CD4-positive, CD25-positive, alpha-beta regulatory T cell (primary cell): ENCODE measurements around the gene CCT8L2. TPM values are rescaled to one million over a fixed set of nuclear protein-coding genes. Genes with fewer than 3 reads are reported as not detected.
"Not testable (repeated sequence)": the region's sequence is repeated elsewhere in the genome, so short reads cannot be mapped to it uniquely, and the experiment has no call there.

ENCODE experiments used
- ATAC-seq, 2 donors: fragments of 150-1000 bp; cut with Tn5 transposase; one replicate each; pipeline ENCODE4 v1.10.0; 2021; ENCODE audit warnings: low read depth in 2 of 2, moderate number of reproducible peaks in 2 of 2, moderate library complexity in 1 of 2
- DNase-seq, 3 donors: peaks; one replicate each; pipeline versions ENCODE4 v3.0.0 to v3.0.0-alpha.2; 2012 to 2022; ENCODE audit warnings: mixed read lengths in 1 of 3
- H3K27ac ChIP-seq: one replicate; pipeline ENCODE4 v1.7.0; 2013; ENCODE audit warnings: mild to moderate bottlenecking, low read length; ENCODE audit not compliant: insufficient read depth, poor library complexity, severe bottlenecking
- H3K27me3 ChIP-seq: one replicate; pipeline ENCODE4 v1.7.0; 2013; ENCODE audit warnings: low read length; ENCODE audit not compliant: control insufficient read depth, insufficient read depth
- H3K36me3 ChIP-seq: one replicate; pipeline ENCODE4 v1.7.0; 2013; ENCODE audit warnings: mild to moderate bottlenecking, low read length, moderate library complexity; ENCODE audit not compliant: control insufficient read depth, insufficient read depth
- H3K4me1 ChIP-seq: 2 replicates; pipeline ENCODE4 v1.7.0; 2013; ENCODE audit warnings: mild to moderate bottlenecking, low read length; ENCODE audit not compliant: insufficient read depth, control insufficient read depth, poor library complexity, severe bottlenecking
- H3K4me3 ChIP-seq: one replicate; pipeline ENCODE4 v1.7.0; 2013; ENCODE audit warnings: low read depth, mild to moderate bottlenecking, low read length, moderate library complexity
- H3K9me3 ChIP-seq, 2 experiments: 1 replicate in 1 of 2; 2 replicates in 1 of 2; pipeline ENCODE4 v1.7.0; 2013; ENCODE audit warnings: low read length in 2 of 2, mild to moderate bottlenecking in 1 of 2, moderate library complexity in 1 of 2; ENCODE audit not compliant: control insufficient read depth in 2 of 2
- H3K27ac Mint-ChIP-seq, 3 donors: one replicate each; pipeline ENCODE4 v1.8.0; 2020 to 2022; ENCODE audit warnings: mild to moderate bottlenecking in 3 of 3, mixed read lengths in 3 of 3, moderate library complexity in 2 of 3
- H3K27me3 Mint-ChIP-seq: one replicate; pipeline ENCODE4 v1.8.0; 2022; ENCODE audit warnings: mild to moderate bottlenecking, mixed read lengths
- H3K36me3 Mint-ChIP-seq: one replicate; pipeline ENCODE4 v1.8.0; 2020; ENCODE audit warnings: mixed read lengths
- H3K4me1 Mint-ChIP-seq, 4 donors: one replicate each; pipeline ENCODE4 v1.8.0; 2020 to 2022; ENCODE audit warnings: mixed read lengths in 4 of 4, mild to moderate bottlenecking in 1 of 4
- H3K4me3 Mint-ChIP-seq, 4 donors: one replicate each; pipeline ENCODE4 v1.8.0; 2020 to 2022; ENCODE audit warnings: mild to moderate bottlenecking in 4 of 4, mixed read lengths in 4 of 4, moderate library complexity in 3 of 4
- H3K9me3 Mint-ChIP-seq, 7 donors: one replicate each; pipeline ENCODE4 v1.8.0; 2020 to 2022; ENCODE audit warnings: mixed read lengths in 7 of 7, mild to moderate bottlenecking in 3 of 7, moderate library complexity in 2 of 7
- polyA plus RNA-seq, 4 donors: library from polyadenylated mRNA; unstranded; fragments of 300-500 nt; fragmentation: Illumina TruSeq; gene quantifications; one replicate each; pipeline ENCODE4 v1.2.3, GENCODE V29; 2021
- total RNA-seq: library from RNA; stranded (reverse); gene quantifications from one replicate; pipeline ENCODE4 v1.2.3, GENCODE V29; 2022

Gene CCT8L2
- total and polyA plus RNA-seq, 5 donors from 2014 or later = not detected

GRCh38 chr22:16559056-16559955 is 33.3 kb downstream of the CCT8L2 start:
- no peak overlapping the region for H3K4me3 Mint-ChIP-seq
- Histone ChIP-seq H3K4me3 (no peak overlapping the region), H3K27me3 (no peaks in the 10 kb centered on the region), H3K36me3 (no peaks in the 10 kb centered on the region), H3K4me1 (no peaks in the 10 kb centered on the region), H3K27ac (no peak overlapping the region), H3K9me3 (peaks cover 2 to 6% of the 10 kb centered on the region in 2 experiments)
- ATAC-seq (no peak), DNase-seq (no peak)
- H3K4me1 Mint-ChIP-seq = no peaks in the 10 kb centered on the region
- H3K9me3 Mint-ChIP-seq = peaks cover 0 to 11% (median 6%) of the 10 kb centered on the region in 7 donors
- H3K36me3 Mint-ChIP-seq = no peaks in the 10 kb centered on the region
- H3K27me3 Mint-ChIP-seq = no peaks in the 10 kb centered on the region
- H3K27ac Mint-ChIP-seq = no peak overlapping the region

DNA sequence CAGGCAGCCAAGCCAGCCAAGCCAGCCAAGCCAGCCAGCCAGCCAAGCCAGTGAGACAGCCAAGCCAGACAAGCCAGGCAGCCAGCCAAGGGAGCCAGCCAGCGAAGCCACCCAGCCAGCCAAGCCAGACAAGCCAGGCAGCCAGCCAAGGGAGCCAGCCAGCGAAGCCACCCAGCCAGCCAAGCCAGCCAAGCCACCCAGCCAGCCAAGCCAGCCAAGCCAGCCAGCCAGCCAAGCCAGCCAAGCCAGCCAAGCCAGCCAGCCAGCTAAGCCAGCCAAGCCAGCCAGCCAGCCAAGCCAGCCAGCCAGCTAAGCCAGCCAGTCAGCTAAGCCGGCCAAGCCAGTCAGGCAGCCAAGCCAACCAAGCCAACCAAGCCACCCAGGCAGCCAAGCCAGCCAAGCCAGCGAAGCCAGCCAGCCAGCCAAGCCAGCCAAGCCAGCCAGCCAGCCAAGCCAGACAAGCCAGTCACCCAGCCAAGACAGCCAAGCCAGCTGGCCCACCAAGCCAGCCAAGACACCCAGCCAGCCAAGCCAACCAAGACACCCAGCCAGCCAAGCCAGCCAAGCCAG is 34.1 kb downstream of the CCT8L2 start:
- H3K27me3 ChIP-seq, H3K27ac Mint-ChIP-seq, H3K4me3 ChIP-seq, H3K27me3 Mint-ChIP-seq, H3K4me3 Mint-ChIP-seq, ATAC-seq, H3K9me3 ChIP-seq, H3K27ac ChIP-seq, DNase-seq, H3K36me3 Mint-ChIP-seq, H3K36me3 ChIP-seq, H3K4me1 ChIP-seq, H3K4me1 Mint-ChIP-seq: not testable (repeated sequence)
- H3K9me3 Mint-ChIP-seq = peaks cover 0 to 17% (median 6%) of the 10 kb centered on the region in 7 donors

GRCh38 chr22:16557511-16557910 is 35.1 kb downstream of the CCT8L2 start:
- H3K9me3 Mint-ChIP-seq = peaks cover 0 to 17% (median 6%) of the 10 kb centered on the region in 7 donors
- DNase-seq, H3K4me3 Mint-ChIP-seq, H3K27ac ChIP-seq, H3K4me1 ChIP-seq, H3K9me3 ChIP-seq, H3K27ac Mint-ChIP-seq, H3K36me3 ChIP-seq, H3K4me3 ChIP-seq, H3K27me3 Mint-ChIP-seq, H3K36me3 Mint-ChIP-seq, H3K4me1 Mint-ChIP-seq, ATAC-seq, H3K27me3 ChIP-seq: not testable (repeated sequence)

DNA sequence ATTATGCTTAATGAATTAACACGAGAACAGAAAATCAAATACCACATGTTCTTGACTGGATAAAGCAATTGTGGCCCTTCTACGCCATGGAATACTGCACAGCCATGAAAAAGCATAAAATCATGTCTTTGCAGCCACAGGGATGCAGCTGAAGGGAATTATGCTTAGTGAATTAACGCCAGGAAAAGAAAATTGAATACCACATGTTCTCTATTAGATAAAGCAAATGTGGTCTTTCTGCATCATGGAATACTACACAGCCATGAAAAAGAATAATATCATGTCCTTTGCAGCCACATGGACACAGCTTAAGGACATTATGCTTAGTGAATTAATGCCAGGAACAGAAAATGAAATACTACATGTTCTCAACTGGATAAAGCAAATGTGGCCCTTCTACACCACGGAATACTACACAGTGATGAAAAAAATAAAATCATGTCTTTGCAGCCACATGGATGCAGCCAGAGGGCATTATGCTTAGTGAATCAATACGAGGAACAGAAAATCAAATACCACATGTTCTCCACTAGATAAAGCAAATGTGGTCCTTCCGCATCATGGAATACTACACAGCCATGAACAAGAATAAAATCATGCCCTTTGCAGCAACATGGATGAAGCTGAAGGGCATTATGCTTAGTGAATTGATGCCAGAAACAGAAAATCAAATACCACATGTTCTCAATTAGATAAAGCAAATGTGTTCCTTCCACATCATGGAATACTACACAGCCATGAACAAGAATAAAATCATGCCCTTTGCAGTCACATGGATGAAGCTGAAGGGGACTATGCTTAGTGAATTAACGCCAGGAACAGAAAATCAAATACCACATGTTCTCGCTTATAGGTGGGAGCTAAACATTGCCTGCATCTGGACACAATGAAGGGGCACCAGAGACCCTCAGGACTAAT is 37.3 kb downstream of the CCT8L2 start:
- peaks cover 0 to 17% (median 6%) of the 10 kb centered on the region in 7 donors for H3K9me3 Mint-ChIP-seq
- ATAC-seq, H3K27me3 ChIP-seq: not testable (repeated sequence)

GRCh38 chr22:16543310-16543709 is 49.3 kb downstream of the CCT8L2 start:
- H3K4me3 Mint-ChIP-seq, H3K9me3 ChIP-seq, H3K27ac ChIP-seq, DNase-seq, ATAC-seq, H3K27ac Mint-ChIP-seq, H3K4me1 Mint-ChIP-seq, H3K4me1 ChIP-seq, H3K27me3 Mint-ChIP-seq, H3K36me3 Mint-ChIP-seq, H3K27me3 ChIP-seq, H3K4me3 ChIP-seq, H3K9me3 Mint-ChIP-seq, H3K36me3 ChIP-seq: not testable (repeated sequence)

More for the DNA sequence above, 37.3 kb downstream of the CCT8L2 start:
- H3K4me3 Mint-ChIP-seq, H3K9me3 ChIP-seq, H3K36me3 Mint-ChIP-seq, DNase-seq, H3K27me3 Mint-ChIP-seq, H3K4me1 ChIP-seq, H3K36me3 ChIP-seq, H3K27ac Mint-ChIP-seq, H3K4me1 Mint-ChIP-seq, H3K4me3 ChIP-seq, H3K27ac ChIP-seq: not testable (repeated sequence)

Other genes starting within 250 kb of the CCT8L2 start
- not detected for gene XKR3, start 232.6 kb upstream of the CCT8L2 start, total RNA-seq
- gene XKR3, start 232.6 kb upstream of the CCT8L2 start, polyA plus RNA-seq = not detected